IMR-90 (cell line): Measurements from ENCODE around the gene CD36. TPM values are rescaled to one million over a fixed set of nuclear protein-coding genes. Genes with fewer than 3 reads are reported as not detected.

ENCODE experiments used
- ATAC-seq: fragments of 200-7000 bp; cut with Tn5 transposase; 2 replicates; pipeline ENCODE4 v1.9.1; 2020; ENCODE audit warnings: low read depth, mild to moderate bottlenecking, moderate library complexity
- BruUV-seq: library from RNA; stranded (reverse); fragments of 400-500 nt; replicated peaks from 2 replicates; lab custom pipeline; 2021; lab: Mats Ljungman, UMichigan
- CTCF ChIA-PET: fragments of 300-600 bp; formaldehyde crosslinking; extraction: SDS; loops from one replicate; lab custom pipeline; 2021; ENCODE audit warnings: antibody characterized with exemption; lab: Yijun Ruan, JAX
- POLR2A ChIA-PET: fragments of 300-600 bp; sonication (Branson Sonifier 250); formaldehyde crosslinking; loops from one replicate; lab custom pipeline; 2022; ENCODE audit warnings: antibody characterized with exemption; ENCODE audit not compliant: unreplicated experiment; lab: Charles Lee
- DNase-seq: peaks from one replicate; pipeline ENCODE4 v3.0.0; 2013
- H2AFZ ChIP-seq: replicated peaks from 2 replicates; pipeline ENCODE3; 2013; ENCODE audit warnings: low read length, mild to moderate bottlenecking; ENCODE audit not compliant: poor library complexity
- H2AK5ac ChIP-seq: 2 replicates; pipeline ENCODE4 v1.6.1; 2013; ENCODE audit warnings: low read depth, low read length, inconsistent platforms
- H2AK9ac ChIP-seq: replicated peaks from 2 replicates; pipeline ENCODE3; 2013; ENCODE audit warnings: mild to moderate bottlenecking, low read depth, low read length, moderate library complexity; ENCODE audit not compliant: poor library complexity
- H2BK120ac ChIP-seq: 2 replicates; pipeline ENCODE4 v1.6.1; 2013; ENCODE audit warnings: low read depth, low read length, inconsistent platforms
- H2BK15ac ChIP-seq: 3 replicates; pipeline ENCODE4 v1.6.1; 2013; ENCODE audit warnings: low read depth, low read length, inconsistent platforms
- H2BK20ac ChIP-seq: 2 replicates; pipeline ENCODE4 v1.6.1; 2013; ENCODE audit warnings: low read depth, mild to moderate bottlenecking, inconsistent platforms, low read length, moderate library complexity
- H2BK5ac ChIP-seq: 2 replicates; pipeline ENCODE4 v1.6.1; 2013; ENCODE audit warnings: mild to moderate bottlenecking, low read depth, low read length, inconsistent platforms; ENCODE audit not compliant: poor library complexity, severe bottlenecking
- H3K14ac ChIP-seq: replicated peaks from 2 replicates; pipeline ENCODE4 v1.6.1; 2013; ENCODE audit warnings: low read depth, low read length, inconsistent platforms
- H3K18ac ChIP-seq: 2 replicates; pipeline ENCODE4 v1.6.1; 2013; ENCODE audit warnings: low read depth, low read length, control low read depth
- H3K23ac ChIP-seq: 2 replicates; pipeline ENCODE4 v1.6.1; 2013; ENCODE audit warnings: low read depth, low read length, inconsistent platforms
- H3K27ac ChIP-seq: 2 replicates; pipeline ENCODE4 v1.5.1; 2013; ENCODE audit warnings: mild to moderate bottlenecking, control low read depth, low read length; ENCODE audit not compliant: insufficient read depth
- H3K27me3 ChIP-seq: 2 replicates; pipeline ENCODE4 v1.6.1; 2013; ENCODE audit warnings: low read length; ENCODE audit not compliant: control insufficient read depth, insufficient read depth
- H3K36me3 ChIP-seq: 2 replicates; pipeline ENCODE4 v1.6.1; 2013; ENCODE audit warnings: low read length, mixed read lengths; ENCODE audit not compliant: control insufficient read depth, insufficient read depth
- H3K4ac ChIP-seq: 2 replicates; pipeline ENCODE4 v1.6.1; 2013; ENCODE audit warnings: low read depth, low read length, inconsistent platforms
- H3K4me1 ChIP-seq: 2 replicates; pipeline ENCODE4 v1.6.1; 2013; ENCODE audit warnings: low read length, mixed read lengths; ENCODE audit not compliant: control insufficient read depth, insufficient read depth
- H3K4me2 ChIP-seq: 2 replicates; pipeline ENCODE4 v1.6.1; 2013; ENCODE audit warnings: low read depth, mild to moderate bottlenecking, control low read depth, low read length, moderate library complexity
- H3K4me3 ChIP-seq: 2 replicates; pipeline ENCODE4 v1.5.1; 2013; ENCODE audit warnings: low read depth, mild to moderate bottlenecking, control low read depth, low read length, moderate library complexity; ENCODE audit not compliant: insufficient read depth
- H3K56ac ChIP-seq: 2 replicates; pipeline ENCODE4 v1.6.1; 2013; ENCODE audit warnings: low read length, inconsistent platforms; ENCODE audit not compliant: insufficient read depth; ENCODE audit errors: extremely low read depth
- H3K79me1 ChIP-seq, 2 experiments: 2 replicates each; pipeline ENCODE4 v1.6.1; 2013; ENCODE audit warnings: low read length in 2 of 2, inconsistent platforms in 1 of 2, low read depth in 1 of 2
- H3K9ac ChIP-seq: 2 replicates; pipeline ENCODE4 v1.6.1; 2013; ENCODE audit warnings: low read depth, low read length, control low read depth
- H3K9me1 ChIP-seq: 2 replicates; pipeline ENCODE4 v1.6.1; 2013; ENCODE audit warnings: low read length, inconsistent platforms; ENCODE audit not compliant: insufficient read depth
- H3K9me3 ChIP-seq: 2 replicates; pipeline ENCODE4 v1.6.1; 2013; ENCODE audit warnings: low read length; ENCODE audit not compliant: control insufficient read depth, insufficient read depth
- H4K20me1 ChIP-seq: 2 replicates; pipeline ENCODE4 v1.6.1; 2013; ENCODE audit warnings: low read length, inconsistent platforms; ENCODE audit not compliant: insufficient read depth
- H4K5ac ChIP-seq: 2 replicates; pipeline ENCODE4 v1.6.1; 2013; ENCODE audit warnings: mild to moderate bottlenecking, low read depth, low read length, control low read depth
- H4K8ac ChIP-seq, 2 experiments: 2 replicates each; pipeline ENCODE4 v1.6.1; 2013; ENCODE audit warnings: low read depth in 2 of 2, low read length in 2 of 2, control low read depth in 1 of 2, inconsistent platforms in 1 of 2
- H4K91ac ChIP-seq: 2 replicates; pipeline ENCODE4 v1.6.1; 2013; ENCODE audit warnings: low read depth, low read length, inconsistent platforms; ENCODE audit not compliant: insufficient read depth
- CEBPB ChIP-seq: IDR thresholded peaks from 2 replicates; pipeline ENCODE4 v1.6.1; 2012; ENCODE audit warnings: low read depth, low read length, improper control_type of control experiment
- CHD1 ChIP-seq: IDR thresholded peaks from 2 replicates; pipeline ENCODE4 v1.6.1; 2012; ENCODE audit warnings: low read depth, low read length, improper control_type of control experiment
- FOS ChIP-seq: fragments of 150-350 bp; IDR thresholded peaks from 2 replicates; pipeline ENCODE4 v1.6.1; 2016; ENCODE audit warnings: low read depth, low read length
- MAZ ChIP-seq: IDR thresholded peaks from 2 replicates; pipeline ENCODE4 v1.6.1; 2012; ENCODE audit warnings: low read depth, mild to moderate bottlenecking, low read length, improper control_type of control experiment, moderate library complexity, borderline replicate concordance
- MXI1 ChIP-seq: IDR thresholded peaks from 2 replicates; pipeline ENCODE4 v1.6.1; 2012; ENCODE audit warnings: low read depth, mild to moderate bottlenecking, low read length, moderate library complexity, borderline replicate concordance
- NFE2L2 ChIP-seq: fragments of 150-350 bp; IDR thresholded peaks from 2 replicates; pipeline ENCODE4 v1.6.1; 2016; ENCODE audit warnings: low read depth, mild to moderate bottlenecking, low read length
- POLR2A ChIP-seq: IDR thresholded peaks from 2 replicates; pipeline ENCODE4 v1.6.1; 2012; ENCODE audit warnings: mild to moderate bottlenecking, low read depth, low read length
- RAD21 ChIP-seq: IDR thresholded peaks from 2 replicates; pipeline ENCODE4 v1.6.1; 2012; ENCODE audit warnings: low read length, improper control_type of control experiment
- RFX5 ChIP-seq: IDR thresholded peaks from 2 replicates; pipeline ENCODE4 v1.8.0; 2012; ENCODE audit warnings: low read depth, mild to moderate bottlenecking, low read length, moderate library complexity
- SMC3 ChIP-seq: fragments of 150-350 bp; IDR thresholded peaks from 2 replicates; pipeline ENCODE4 v1.6.1; 2016; ENCODE audit warnings: low read depth, mild to moderate bottlenecking, antibody characterized with exemption, low read length, moderate library complexity
- WGBS, 2 experiments: methylation state at CpG; one replicate each; pipeline versions ENCODE4 v1.1.5 to v1.1.7; 2013; ENCODE audit warnings: missing lambda C conversion rate in 2 of 2; ENCODE audit not compliant: insufficient read length in 1 of 2; ENCODE audit errors: extremely low coverage in 2 of 2; 5-methylcytosine and 5-hydroxymethylcytosine counted together
- dilution Hi-C: fragments of 300-500 bp; cut with HindIII; formaldehyde crosslinking; loops from one replicate; pipeline ENCODE4 v1.14.3; 2018; ENCODE audit warnings: low sequenced_read_pairs; ENCODE audit not compliant: unreplicated experiment
- in situ Hi-C: fragments of 300-500 bp; cut with MboI; formaldehyde crosslinking; loops from 3 replicates; pipeline ENCODE4 v1.14.3; 2019; ENCODE audit warnings: low sequenced_read_pairs, inconsistent platforms, mixed read lengths
- intact Hi-C: fragments of 100-400 bp; cut with micrococcal nuclease; formaldehyde crosslinking; loops from 2 replicates; pipeline ENCODE4 v1.10.0; 2022
- polyA plus RNA-seq, 3 experiments: library from polyadenylated mRNA; depleted of rRNA; stranded (reverse); fragments of >200 nt; gene quantifications; 2 replicates each; pipeline ENCODE4 v1.2.3, GENCODE V29; 2012; ENCODE audit warnings: low replicate concordance in 1 of 3
- total RNA-seq: library from RNA; depleted of rRNA; stranded (reverse); fragments of >200 nt; gene quantifications from 2 replicates; pipeline ENCODE4 v1.2.3, GENCODE V29; 2012
- TF ChIP-seq, protein P1 (sequence below): fragments of 150-350 bp; IDR thresholded peaks from 2 replicates; pipeline ENCODE4 v1.6.1; 2016; ENCODE audit warnings: low read depth, mild to moderate bottlenecking, low read length, moderate library complexity, borderline replicate concordance
- TF ChIP-seq, protein P2 (sequence below): fragments of 150-350 bp; IDR thresholded peaks from 2 replicates; pipeline ENCODE4 v1.6.1; 2017; ENCODE audit warnings: mild to moderate bottlenecking, antibody characterized with exemption, low read length, low read depth

CD36 gene
- total and polyA plus RNA-seq, 2 of the 4 experiments (the other 2 are of a cell fraction): 0.19 to 0.54 TPM

DNA sequence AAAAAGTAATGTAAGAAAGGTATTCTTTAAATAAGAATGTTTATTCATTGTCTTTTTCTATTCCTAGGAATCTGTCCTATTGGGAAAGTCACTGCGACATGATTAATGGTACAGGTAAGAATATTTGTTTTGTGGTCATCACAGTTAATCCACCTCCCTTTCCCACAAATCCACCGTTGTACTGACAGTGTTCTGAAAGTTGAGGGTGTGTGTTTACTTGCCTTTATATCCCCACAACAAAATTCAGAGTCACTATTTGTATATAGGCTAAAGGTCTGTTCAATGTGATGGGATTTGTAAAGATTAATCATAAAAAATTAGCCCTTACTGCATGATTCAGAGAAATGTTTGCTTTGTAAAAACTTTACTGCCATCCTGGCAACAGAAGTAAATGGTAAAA, 27.9 kb downstream of the CD36 start:
- ChIA-PET CTCF (no interaction called here), POLR2A (no interaction called here)
- Histone ChIP-seq H4K91ac (no peak overlapping the region), H2AK5ac (no peak overlapping the region), H2BK5ac (no peak overlapping the region), H4K8ac (no peak overlapping the region), H2AK9ac (no peak overlapping the region), H2AFZ (no peak overlapping the region), H3K14ac (no peak overlapping the region), H3K18ac (no peak overlapping the region), H3K4me2 (no peak overlapping the region), H3K9me3 (no peaks in the 10 kb centered on the region), H3K27ac (no peak overlapping the region), H3K23ac (no peak overlapping the region), H3K9me1 (no peaks in the 10 kb centered on the region), H3K79me1 (no peaks in the 10 kb centered on the region), H3K9ac (no peak overlapping the region), H3K56ac (no peak overlapping the region), H4K20me1 (no peaks in the 10 kb centered on the region), H4K5ac (no peak overlapping the region), H3K36me3 (no peaks in the 10 kb centered on the region), H3K27me3 (no peaks in the 10 kb centered on the region), H2BK120ac (no peak overlapping the region), H2BK15ac (no peak overlapping the region), H3K4me3 (no peak overlapping the region), H3K4ac (no peak overlapping the region), H2BK20ac (no peak overlapping the region), H3K4me1 (no peaks in the 10 kb centered on the region)
- no CpG with 5 or more reads among the region's 2 CpGs for WGBS, 2 experiments
- ATAC-seq (no peak), DNase-seq (no peak)
- dilution Hi-C loops: no loop called here
- no TSS peak for BruUV-seq
- intact Hi-C loops: no loop called here
- in situ Hi-C loops: loop anchor here (25.0 kb wide), 1 partner anchor 579 kb away; no protein-coding TSS in a partner anchor
- TF ChIP-seq RFX5: no peak
- TF ChIP-seq, protein P1, sequence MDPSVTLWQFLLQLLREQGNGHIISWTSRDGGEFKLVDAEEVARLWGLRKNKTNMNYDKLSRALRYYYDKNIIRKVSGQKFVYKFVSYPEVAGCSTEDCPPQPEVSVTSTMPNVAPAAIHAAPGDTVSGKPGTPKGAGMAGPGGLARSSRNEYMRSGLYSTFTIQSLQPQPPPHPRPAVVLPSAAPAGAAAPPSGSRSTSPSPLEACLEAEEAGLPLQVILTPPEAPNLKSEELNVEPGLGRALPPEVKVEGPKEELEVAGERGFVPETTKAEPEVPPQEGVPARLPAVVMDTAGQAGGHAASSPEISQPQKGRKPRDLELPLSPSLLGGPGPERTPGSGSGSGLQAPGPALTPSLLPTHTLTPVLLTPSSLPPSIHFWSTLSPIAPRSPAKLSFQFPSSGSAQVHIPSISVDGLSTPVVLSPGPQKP: no peak
- TF ChIP-seq CEBPB: no peak
- no peak for TF ChIP-seq MAZ
- TF ChIP-seq RAD21: no peak
- TF ChIP-seq MXI1: no peak
- no peak for TF ChIP-seq FOS
- TF ChIP-seq NFE2L2: no peak
- TF ChIP-seq, protein P2, sequence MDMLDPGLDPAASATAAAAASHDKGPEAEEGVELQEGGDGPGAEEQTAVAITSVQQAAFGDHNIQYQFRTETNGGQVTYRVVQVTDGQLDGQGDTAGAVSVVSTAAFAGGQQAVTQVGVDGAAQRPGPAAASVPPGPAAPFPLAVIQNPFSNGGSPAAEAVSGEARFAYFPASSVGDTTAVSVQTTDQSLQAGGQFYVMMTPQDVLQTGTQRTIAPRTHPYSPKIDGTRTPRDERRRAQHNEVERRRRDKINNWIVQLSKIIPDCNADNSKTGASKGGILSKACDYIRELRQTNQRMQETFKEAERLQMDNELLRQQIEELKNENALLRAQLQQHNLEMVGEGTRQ: no peak
- TF ChIP-seq CHD1: no peak
- no peak for TF ChIP-seq SMC3
- TF ChIP-seq POLR2A: no peak
